ENCODE results near the gene SLC5A11. TPM values are rescaled to one million over a fixed set of nuclear protein-coding genes. Genes with fewer than 3 reads are reported as not detected.
"Not testable (repeated sequence)": the region's sequence is repeated elsewhere in the genome, so short reads cannot be mapped to it uniquely, and the experiment has no call there.

The SLC5A11 gene
- total RNA-seq, 1 donor = under 0.01 TPM

- DNase-seq (ENCODE audit: low read depth in 2 of 3, low spot score in 2 of 3) = peak in 1 of 3 donors; percentile 29
These were observed 11.1 kb upstream of the SLC5A11 start for GRCh38 chr16:24834459-24835335.

DNA sequence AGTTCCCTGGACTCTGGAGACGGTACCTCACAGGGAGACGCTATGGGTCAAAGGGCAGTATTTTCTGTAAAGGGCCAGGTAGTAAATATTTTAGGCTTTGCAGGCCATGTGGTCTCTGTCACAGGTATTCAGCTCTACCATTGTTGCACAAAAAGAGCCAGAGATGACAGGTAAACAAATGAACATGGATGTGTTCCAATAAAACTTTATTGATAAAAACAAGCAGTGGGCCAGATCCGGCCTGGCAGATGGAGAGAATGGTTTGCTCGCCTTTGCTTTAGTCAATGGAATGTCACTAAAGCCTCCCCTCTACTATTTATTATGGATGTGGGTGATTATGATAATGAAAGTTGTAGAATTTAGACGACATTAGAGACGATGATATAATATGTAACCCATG is 8.9 kb upstream of the SLC5A11 start:
- DNase-seq (ENCODE audit: low read depth in 2 of 3, low spot score in 2 of 3) = no peak

DNA sequence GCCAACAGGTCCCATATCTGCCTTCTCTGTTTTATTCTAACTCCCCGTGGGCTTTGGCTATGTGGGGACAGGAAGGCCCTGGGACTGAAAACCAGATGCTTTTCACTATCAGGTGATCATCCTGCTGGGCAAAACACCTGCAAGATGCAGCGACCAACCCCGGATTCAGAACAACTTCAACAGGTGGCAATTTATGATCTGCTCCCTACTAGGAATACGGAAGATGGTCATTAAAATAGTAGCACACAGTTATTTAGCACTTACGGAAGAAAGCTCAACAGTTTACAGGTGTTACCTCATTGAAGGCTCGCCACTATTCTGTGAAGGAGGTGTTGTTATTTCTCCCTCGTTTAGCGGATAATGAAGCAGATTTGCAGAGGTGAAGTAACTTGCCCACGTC is 7.8 kb upstream of the SLC5A11 start:
- DNase-seq (ENCODE audit: low read depth in 2 of 3, low spot score in 2 of 3) = no peak

- DNase-seq (ENCODE audit: low read depth in 2 of 3, low spot score in 2 of 3) = peak in 2 of 3 donors; percentile 41 to 70
These were observed 7.1 kb upstream of the SLC5A11 start for GRCh38 chr16:24838554-24839266.

DNA sequence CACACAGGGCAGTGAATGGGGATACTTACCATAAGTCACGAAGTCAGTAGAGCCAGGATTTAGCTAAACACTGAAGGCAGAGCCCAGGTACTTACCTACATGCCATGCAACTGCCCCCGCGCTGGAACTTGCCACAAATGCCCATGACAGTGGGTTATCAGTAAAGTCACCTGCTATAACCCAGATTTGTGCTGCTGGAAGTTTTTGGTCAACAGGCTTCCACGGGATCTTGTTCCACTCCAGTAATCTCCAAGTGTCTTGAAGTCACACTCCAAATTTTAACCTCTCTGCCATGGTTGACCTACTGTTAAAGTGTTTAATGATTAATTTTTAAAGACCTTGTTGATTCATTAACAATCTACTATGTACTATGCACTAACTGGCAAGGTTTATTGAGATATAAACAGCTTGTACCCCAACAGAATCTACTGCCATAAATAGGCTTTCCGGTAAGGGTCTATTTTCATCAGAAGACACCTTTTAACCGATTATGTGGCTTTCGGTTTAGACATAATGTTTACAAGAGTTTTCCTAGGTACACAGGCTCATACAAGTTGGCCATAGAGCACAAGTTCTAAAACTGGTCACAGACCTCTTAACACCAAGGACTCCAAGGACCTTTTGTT is 6.3 kb upstream of the SLC5A11 start:
- no peak for DNase-seq (ENCODE audit: low read depth in 2 of 3, low spot score in 2 of 3)

- DNase-seq (ENCODE audit: low read depth in 2 of 3, low spot score in 2 of 3) = no peak
These were observed 4.5 kb upstream of the SLC5A11 start for GRCh38 chr16:24841291-24841690.

GRCh38 chr16:24844101-24845030 is 1.4 kb upstream of the SLC5A11 start:
- DNase-seq (ENCODE audit: low read depth in 2 of 3, low spot score in 2 of 3) = no peak

- DNase-seq (ENCODE audit: low read depth in 2 of 3, low spot score in 2 of 3) = not testable (repeated sequence)
These were observed 765 bp upstream of the SLC5A11 start for GRCh38 chr16:24845031-24845365.

- no peak for DNase-seq (ENCODE audit: low read depth in 2 of 3, low spot score in 2 of 3)
These were observed 990 bp downstream of the SLC5A11 start for GRCh38 chr16:24846548-24847357.

- no peak for DNase-seq (ENCODE audit: low read depth in 2 of 3, low spot score in 2 of 3)
These were observed 1.5 kb downstream of the SLC5A11 start for GRCh38 chr16:24847358-24847664.

DNA sequence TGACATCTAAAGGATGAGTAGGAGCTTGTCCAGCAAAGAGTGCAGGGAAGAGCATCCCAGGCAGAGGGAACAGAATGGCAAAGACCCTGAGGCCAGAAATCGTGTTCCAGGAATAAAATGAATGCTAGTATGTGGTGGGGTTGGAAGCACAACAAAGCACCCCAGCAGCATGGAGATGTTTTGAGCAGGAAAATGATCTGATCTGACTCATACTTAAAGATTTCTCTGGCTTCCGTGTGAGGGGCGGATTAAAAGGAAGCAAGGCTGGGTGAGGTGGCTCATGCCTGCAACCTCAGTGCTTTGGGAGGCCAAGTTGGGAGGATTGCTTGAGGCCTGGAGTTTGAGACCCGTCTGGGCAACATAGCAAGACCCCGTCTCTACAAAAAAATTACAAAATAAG is 2.3 kb downstream of the SLC5A11 start:
- DNase-seq (ENCODE audit: low read depth in 2 of 3, low spot score in 2 of 3) = no peak

GRCh38 chr16:24849641-24850040 is 3.9 kb downstream of the SLC5A11 start:
- DNase-seq (ENCODE audit: low read depth in 2 of 3, low spot score in 2 of 3) = no peak

- DNase-seq (ENCODE audit: low read depth in 2 of 3, low spot score in 2 of 3) = no peak
These were observed 4.7 kb downstream of the SLC5A11 start for GRCh38 chr16:24850289-24850938.

DNA sequence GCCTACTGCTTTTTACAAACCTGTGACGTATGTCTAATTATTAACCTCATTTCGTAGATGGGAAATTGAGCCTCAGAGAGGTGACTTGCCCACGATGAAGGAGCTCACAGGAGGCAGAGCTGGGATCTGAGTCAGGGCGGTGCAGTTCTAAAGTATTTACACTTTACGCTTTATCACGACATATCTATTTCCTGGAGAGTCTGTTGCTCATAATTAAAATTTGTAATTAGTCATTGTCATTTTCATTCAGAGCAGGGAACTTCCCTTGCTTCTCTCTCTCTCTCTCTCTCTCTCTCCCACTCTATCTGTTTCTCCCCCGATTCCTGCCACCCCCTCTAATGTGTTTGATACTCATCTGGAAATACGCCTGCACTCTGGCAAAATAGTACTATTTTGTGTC is 5.9 kb downstream of the SLC5A11 start:
- no peak for DNase-seq (ENCODE audit: low read depth in 2 of 3, low spot score in 2 of 3)

- DNase-seq (ENCODE audit: low read depth in 2 of 3, low spot score in 2 of 3) = no peak
These were observed 6.5 kb downstream of the SLC5A11 start for GRCh38 chr16:24852281-24852721.

- no peak for DNase-seq (ENCODE audit: low read depth in 2 of 3, low spot score in 2 of 3)
These were observed 7.5 kb downstream of the SLC5A11 start for GRCh38 chr16:24853169-24853824.

GRCh38 chr16:24853830-24854229 is 8.1 kb downstream of the SLC5A11 start:
- no peak for DNase-seq (ENCODE audit: low read depth in 2 of 3, low spot score in 2 of 3)

- DNase-seq (ENCODE audit: low read depth in 2 of 3, low spot score in 2 of 3) = no peak
These were observed 8.9 kb downstream of the SLC5A11 start for GRCh38 chr16:24854607-24855171.

Measured in hematopoietic multipotent progenitor cell (in vitro differentiated cells).